ENCODE results near the gene ADARB2.

ADARB2 gene

GRCh38 chr10:1686491-1686749 is 50.9 kb downstream of the ADARB2 start:
- no peak for DNase-seq (ENCODE audit: low spot score)

- DNase-seq (ENCODE audit: low spot score): no peak
These were observed 51.4 kb downstream of the ADARB2 start for GRCh38 chr10:1685699-1686490.

GRCh38 chr10:1684991-1685390 is 52.3 kb downstream of the ADARB2 start:
- no peak for DNase-seq (ENCODE audit: low spot score)

GRCh38 chr10:1683649-1684048 is 53.7 kb downstream of the ADARB2 start:
- DNase-seq (ENCODE audit: low spot score): no peak

GRCh38 chr10:1679821-1680650 is 57.3 kb downstream of the ADARB2 start:
- DNase-seq (ENCODE audit: low spot score): no peak

GRCh38 chr10:1678084-1678483 is 59.2 kb downstream of the ADARB2 start:
- no peak for DNase-seq (ENCODE audit: low spot score)

- no peak for DNase-seq (ENCODE audit: low spot score)
These were observed 59.9 kb downstream of the ADARB2 start for GRCh38 chr10:1677307-1677939.

GRCh38 chr10:1674501-1674900 is 62.8 kb downstream of the ADARB2 start:
- no peak for DNase-seq (ENCODE audit: low spot score)

- no peak for DNase-seq (ENCODE audit: low spot score)
These were observed 63.6 kb downstream of the ADARB2 start for GRCh38 chr10:1673568-1674345.

- no peak for DNase-seq (ENCODE audit: low spot score)
These were observed 65.1 kb downstream of the ADARB2 start for GRCh38 chr10:1672001-1672781.

GRCh38 chr10:1671366-1672000 is 65.8 kb downstream of the ADARB2 start:
- no peak for DNase-seq (ENCODE audit: low spot score)

- no peak for DNase-seq (ENCODE audit: low spot score)
These were observed 66.6 kb downstream of the ADARB2 start for GRCh38 chr10:1670541-1671365.

GRCh38 chr10:1669433-1669832 is 67.9 kb downstream of the ADARB2 start:
- no peak for DNase-seq (ENCODE audit: low spot score)

- DNase-seq (ENCODE audit: low spot score): no peak
These were observed 68.9 kb downstream of the ADARB2 start for GRCh38 chr10:1668399-1668798.

- DNase-seq (ENCODE audit: low spot score): no peak
These were observed 69.9 kb downstream of the ADARB2 start for GRCh38 chr10:1667392-1667791.

GRCh38 chr10:1666147-1666546 is 71.2 kb downstream of the ADARB2 start:
- no peak for DNase-seq (ENCODE audit: low spot score)

GRCh38 chr10:1665681-1666080 is 71.6 kb downstream of the ADARB2 start:
- DNase-seq (ENCODE audit: low spot score): no peak

GRCh38 chr10:1665021-1665661 is 72.2 kb downstream of the ADARB2 start:
- DNase-seq (ENCODE audit: low spot score): no peak

GRCh38 chr10:1664333-1664964 is 72.9 kb downstream of the ADARB2 start:
- DNase-seq (ENCODE audit: low spot score): no peak

Measured in CD4-positive, alpha-beta T cell treated with Interleukin-15 for 4 hours (primary cell).